Muscle layer of colon (tissue), 2 donors: Measurements from ENCODE around the gene ABCA1.

Source experiments
- H3K27ac ChIP-seq: one replicate; pipeline ENCODE4 v1.7.0; 2013; ENCODE audit warnings: low read depth, mild to moderate bottlenecking, low read length, moderate library complexity
- H3K27me3 ChIP-seq, 2 donors: one replicate each; pipeline ENCODE4 v1.7.0; 2013; ENCODE audit warnings: low read length in 2 of 2, mild to moderate bottlenecking in 2 of 2; ENCODE audit not compliant: insufficient read depth in 2 of 2, control insufficient read depth in 1 of 2
- H3K36me3 ChIP-seq: one replicate; pipeline ENCODE4 v1.7.0; 2013; ENCODE audit warnings: mild to moderate bottlenecking, low read length; ENCODE audit not compliant: insufficient read depth
- H3K4me1 ChIP-seq: one replicate; pipeline ENCODE4 v1.7.0; 2013; ENCODE audit warnings: mild to moderate bottlenecking, low read length; ENCODE audit not compliant: insufficient read depth
- H3K4me3 ChIP-seq, 2 donors: one replicate each; pipeline ENCODE4 v1.7.0; 2013; ENCODE audit warnings: low read length in 2 of 2, low read depth in 1 of 2, mild to moderate bottlenecking in 1 of 2, moderate library complexity in 1 of 2
- H3K9ac ChIP-seq: one replicate; pipeline ENCODE4 v1.7.0; 2013; ENCODE audit warnings: low read length
- H3K9me3 ChIP-seq: one replicate; pipeline ENCODE4 v1.7.0; 2013; ENCODE audit warnings: mild to moderate bottlenecking, low read length
- donor health status: abdominal sarcoma.
- donor health status: Adenocarcinoma of cecum.

The ABCA1 gene

GRCh38 chr9:104831681-104832080, 96.3 kb downstream of the ABCA1 start:
- no peak overlapping the region for H3K4me3 ChIP-seq
- no peaks in the 10 kb centered on the region for H3K9me3 ChIP-seq
- no peak overlapping the region for H3K27ac ChIP-seq
- peaks cover 98% of the 10 kb centered on the region for H3K36me3 ChIP-seq
- H3K27me3 ChIP-seq, result no peaks in the 10 kb centered on the region
- peaks cover 1% of the 10 kb centered on the region for H3K4me1 ChIP-seq
- H3K9ac ChIP-seq, result no peak overlapping the region

- Histone ChIP-seq H3K4me1 (no peaks in the 10 kb centered on the region), H3K9me3 (no peaks in the 10 kb centered on the region), H3K36me3 (peaks cover 99% of the 10 kb centered on the region), H3K4me3 (no peak overlapping the region), H3K27me3 (no peaks in the 10 kb centered on the region), H3K27ac (no peak overlapping the region), H3K9ac (no peak overlapping the region)
These were observed 101.0 kb downstream of the ABCA1 start for GRCh38 chr9:104826911-104827310.

GRCh38 chr9:104826079-104826775, 101.7 kb downstream of the ABCA1 start:
- Histone ChIP-seq H3K36me3 (peaks cover 98% of the 10 kb centered on the region), H3K4me1 (no peaks in the 10 kb centered on the region), H3K27me3 (no peaks in the 10 kb centered on the region), H3K9me3 (no peaks in the 10 kb centered on the region), H3K9ac (no peak overlapping the region), H3K27ac (no peak overlapping the region), H3K4me3 (no peak overlapping the region)

DNA sequence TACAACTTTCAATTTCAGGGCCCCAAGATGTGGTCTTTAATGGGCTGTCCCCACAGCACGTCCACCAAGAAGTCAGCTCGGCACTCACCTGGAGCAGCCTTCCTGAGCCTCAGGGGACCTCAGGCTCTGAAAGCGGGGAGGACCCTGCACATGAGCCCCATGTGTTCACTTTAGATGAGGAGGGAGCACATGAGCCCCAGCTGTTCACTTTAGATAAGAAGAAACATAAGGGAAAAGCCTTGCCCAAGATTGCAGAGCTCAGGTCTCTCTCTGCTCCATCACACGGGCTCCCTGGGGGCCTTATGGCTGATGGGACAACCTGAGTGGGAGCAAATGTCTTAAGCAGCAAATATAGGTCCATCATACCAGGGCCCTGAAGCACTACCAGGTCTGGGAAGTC, 107.6 kb downstream of the ABCA1 start:
- Histone ChIP-seq H3K27ac (no peak overlapping the region), H3K4me1 (no peaks in the 10 kb centered on the region), H3K4me3 (no peak overlapping the region), H3K27me3 (no peaks in the 10 kb centered on the region), H3K36me3 (peaks cover 96% of the 10 kb centered on the region), H3K9ac (no peak overlapping the region), H3K9me3 (no peaks in the 10 kb centered on the region)

DNA sequence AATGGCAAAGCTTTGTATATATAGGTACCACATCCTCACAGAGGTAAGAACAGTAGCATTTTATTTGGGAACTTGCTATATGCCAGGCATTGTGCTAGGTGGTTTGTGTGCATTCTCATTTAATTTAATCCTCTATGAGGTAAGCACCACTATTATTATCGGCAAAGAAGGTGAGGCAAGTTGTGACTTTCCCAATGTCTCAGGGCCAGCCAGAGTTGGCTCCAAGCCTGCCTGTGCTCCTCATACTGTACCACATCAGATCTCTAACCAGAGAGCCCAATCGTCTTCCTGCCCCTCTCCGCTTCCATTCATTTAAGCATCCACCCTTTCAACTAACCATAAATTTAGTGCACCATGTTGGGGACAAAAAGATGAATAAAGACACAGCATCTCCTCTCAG, 108.9 kb downstream of the ABCA1 start:
- Histone ChIP-seq H3K4me1 (no peaks in the 10 kb centered on the region), H3K4me3 (no peak overlapping the region), H3K27me3 (no peaks in the 10 kb centered on the region), H3K27ac (no peak overlapping the region), H3K36me3 (peaks cover 95% of the 10 kb centered on the region), H3K9ac (no peak overlapping the region), H3K9me3 (no peaks in the 10 kb centered on the region)

GRCh38 chr9:104817437-104817836, 110.5 kb downstream of the ABCA1 start:
- Histone ChIP-seq H3K4me3 (no peak overlapping the region), H3K9ac (no peak overlapping the region), H3K27ac (no peak overlapping the region), H3K4me1 (no peaks in the 10 kb centered on the region), H3K27me3 (no peaks in the 10 kb centered on the region), H3K9me3 (no peaks in the 10 kb centered on the region), H3K36me3 (peaks cover 95% of the 10 kb centered on the region)

DNA sequence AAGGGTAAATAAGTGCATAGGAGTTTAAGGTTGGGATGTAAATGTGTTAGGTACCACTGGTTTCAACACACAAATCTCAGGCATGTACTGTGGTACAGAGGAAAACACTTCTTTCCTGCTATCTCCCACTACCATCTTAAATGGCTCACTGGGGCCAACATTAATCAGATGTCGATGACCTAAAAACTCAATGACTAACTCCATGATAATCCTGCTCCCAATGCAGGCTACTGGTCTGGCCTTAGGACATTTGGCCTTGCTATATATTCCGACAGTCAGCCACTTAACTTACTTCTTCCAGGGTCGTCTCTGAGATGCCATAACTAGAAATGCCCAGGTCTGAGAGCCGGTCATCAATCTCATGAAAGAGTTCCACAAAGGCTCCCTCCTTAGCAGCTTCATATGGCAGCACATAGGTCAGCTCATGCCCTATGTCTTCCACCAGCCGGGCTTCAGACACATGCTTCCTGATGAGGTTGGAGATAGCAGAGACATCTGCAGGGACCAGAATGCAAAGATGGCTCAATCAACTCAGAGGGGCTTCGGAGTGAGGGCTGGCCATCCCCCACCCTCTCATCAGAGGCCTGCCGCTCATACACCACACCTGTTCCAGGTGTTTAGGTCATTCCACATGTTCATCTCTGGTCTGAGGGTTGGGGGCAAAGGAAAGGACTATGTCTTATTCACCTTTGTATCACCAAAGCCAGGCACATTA, 111.9 kb downstream of the ABCA1 start:
- H3K4me1 ChIP-seq, result peaks cover 6% of the 10 kb centered on the region
- no peak overlapping the region for H3K4me3 ChIP-seq
- no peak overlapping the region for H3K27ac ChIP-seq
- no peak overlapping the region for H3K9ac ChIP-seq
- H3K9me3 ChIP-seq, result no peaks in the 10 kb centered on the region
- no peaks in the 10 kb centered on the region for H3K27me3 ChIP-seq
- H3K36me3 ChIP-seq, result peaks cover 96% of the 10 kb centered on the region

- H3K4me1 ChIP-seq, result peaks cover 10% of the 10 kb centered on the region
- H3K36me3 ChIP-seq, result peaks cover 87% of the 10 kb centered on the region
- no peaks in the 10 kb centered on the region for H3K27me3 ChIP-seq
- no peak overlapping the region for H3K4me3 ChIP-seq
- no peak overlapping the region for H3K9ac ChIP-seq
- H3K9me3 ChIP-seq, result no peaks in the 10 kb centered on the region
- peak overlapping the region; percentile 31 for H3K27ac ChIP-seq
These were observed 117.3 kb downstream of the ABCA1 start for GRCh38 chr9:104810421-104811339.

- no peaks in the 10 kb centered on the region for H3K27me3 ChIP-seq
- peaks cover 10% of the 10 kb centered on the region for H3K4me1 ChIP-seq
- H3K9ac ChIP-seq, result no peak overlapping the region
- no peaks in the 10 kb centered on the region for H3K9me3 ChIP-seq
- no peak overlapping the region for H3K27ac ChIP-seq
- peaks cover 89% of the 10 kb centered on the region for H3K36me3 ChIP-seq
- no peak overlapping the region for H3K4me3 ChIP-seq
These were observed 119.8 kb downstream of the ABCA1 start for GRCh38 chr9:104808035-104808614.

GRCh38 chr9:104805441-104805840, 122.5 kb downstream of the ABCA1 start:
- Histone ChIP-seq H3K27ac (no peak overlapping the region), H3K4me1 (no peaks in the 10 kb centered on the region), H3K4me3 (no peak overlapping the region), H3K9ac (no peak overlapping the region), H3K36me3 (peaks cover 85% of the 10 kb centered on the region), H3K27me3 (no peaks in the 10 kb centered on the region), H3K9me3 (no peaks in the 10 kb centered on the region)

DNA sequence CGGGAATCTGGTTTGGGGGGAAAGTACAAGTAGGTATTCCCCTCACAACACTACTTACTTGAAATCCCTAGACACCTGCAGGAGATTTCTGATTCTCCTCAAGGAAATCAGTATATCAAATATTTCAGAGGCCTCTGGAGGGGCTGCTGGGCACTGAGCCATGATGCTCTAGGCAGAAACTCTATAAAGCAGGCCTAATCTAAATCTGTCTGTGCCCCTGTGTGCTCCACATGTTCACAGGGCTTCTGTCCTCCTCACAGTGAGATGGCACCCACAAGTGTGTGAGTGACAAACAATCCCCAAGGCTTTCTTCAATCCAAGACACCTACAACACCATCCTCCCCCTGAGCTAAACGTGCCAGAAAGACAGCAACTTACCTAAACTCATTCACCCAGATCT, 125.0 kb downstream of the ABCA1 start:
- Histone ChIP-seq H3K9me3 (no peaks in the 10 kb centered on the region), H3K27me3 (no peaks in the 10 kb centered on the region), H3K4me1 (no peaks in the 10 kb centered on the region), H3K36me3 (peaks cover 88% of the 10 kb centered on the region), H3K4me3 (no peak overlapping the region), H3K9ac (no peak overlapping the region), H3K27ac (no peak overlapping the region)
